GM23338 (cell line): ENCODE data around the gene CCT2. TPM values are rescaled to one million over a fixed set of nuclear protein-coding genes. Genes with fewer than 3 reads are reported as not detected.

Experiments used
- ATAC-seq: fragments of 200-7000 bp; cut with Tn5 transposase; 3 replicates; pipeline ENCODE4 v1.9.1; 2020
- DNase-seq: peaks from one replicate; pipeline ENCODE4 v3.0.0-alpha.2; 2015; ENCODE audit warnings: low spot score
- H2AFZ ChIP-seq: fragments of 200-600 bp; sonication (generic); 2 replicates; pipeline ENCODE4 v1.8.0; 2016; ENCODE audit warnings: antibody characterized with exemption, mild to moderate bottlenecking, moderate library complexity
- H3F3A ChIP-seq: fragments of 200-600 bp; sonication (generic); replicated peaks from 2 replicates; pipeline ENCODE4 v1.8.0; 2017; ENCODE audit warnings: antibody characterized with exemption, mixed run types, low read depth
- H3K27ac ChIP-seq: fragments of 200-600 bp; sonication (generic); 2 replicates; pipeline ENCODE4 v1.6.1; 2016; ENCODE audit warnings: low read depth
- H3K27me3 ChIP-seq: fragments of 200-600 bp; sonication (generic); 2 replicates; pipeline ENCODE4 v1.8.0; 2016; ENCODE audit warnings: mild to moderate bottlenecking, mixed run types, moderate library complexity; ENCODE audit not compliant: insufficient read depth
- H3K36me3 ChIP-seq: fragments of 200-600 bp; sonication (generic); 2 replicates; pipeline ENCODE4 v1.8.0; 2016; ENCODE audit warnings: mild to moderate bottlenecking; ENCODE audit not compliant: insufficient read depth
- H3K4me1 ChIP-seq: fragments of 200-600 bp; sonication (generic); 2 replicates; pipeline ENCODE4 v1.8.0; 2016; ENCODE audit warnings: mild to moderate bottlenecking, moderate library complexity; ENCODE audit not compliant: insufficient read depth
- H3K4me2 ChIP-seq: fragments of 200-600 bp; sonication (generic); 2 replicates; pipeline ENCODE4 v1.7.1; 2017; ENCODE audit warnings: mixed run types
- H3K4me3 ChIP-seq: fragments of 200-600 bp; sonication (generic); 2 replicates; pipeline ENCODE4 v1.6.1; 2016; ENCODE audit warnings: mixed run types
- H3K79me2 ChIP-seq: fragments of 200-600 bp; sonication (generic); replicated peaks from 2 replicates; pipeline ENCODE4 v1.8.0; 2017; ENCODE audit warnings: mild to moderate bottlenecking; ENCODE audit not compliant: insufficient read depth
- H3K9me2 ChIP-seq: fragments of 200-600 bp; sonication (generic); 2 replicates; pipeline ENCODE4 v1.8.0; 2017; ENCODE audit not compliant: insufficient read depth
- H4K20me1 ChIP-seq: fragments of 200-600 bp; sonication (generic); replicated peaks from 2 replicates; pipeline ENCODE4 v1.8.0; 2017; ENCODE audit warnings: mild to moderate bottlenecking; ENCODE audit not compliant: insufficient read depth
- H3K27ac Mint-ChIP-seq: 2 replicates; pipeline ENCODE4 v1.8.0; 2020; ENCODE audit warnings: inconsistent platforms, mild to moderate bottlenecking, moderate library complexity, mixed read lengths
- H3K27me3 Mint-ChIP-seq: 3 replicates; pipeline ENCODE4 v1.8.0; 2022; ENCODE audit warnings: low read depth, mild to moderate bottlenecking, moderate library complexity, mixed read lengths, inconsistent platforms; ENCODE audit not compliant: insufficient read depth, poor library complexity
- H3K36me3 Mint-ChIP-seq: 3 replicates; pipeline ENCODE4 v1.8.0; 2021; ENCODE audit warnings: low read depth, mild to moderate bottlenecking, inconsistent platforms, moderate library complexity, mixed read lengths
- H3K4me1 Mint-ChIP-seq: 3 replicates; pipeline ENCODE4 v1.8.0; 2020; ENCODE audit warnings: mild to moderate bottlenecking, inconsistent platforms, mixed read lengths
- H3K4me3 Mint-ChIP-seq: 3 replicates; pipeline ENCODE4 v1.8.0; 2021; ENCODE audit warnings: moderate library complexity, mild to moderate bottlenecking, inconsistent platforms, mixed read lengths
- H3K9me3 Mint-ChIP-seq: 3 replicates; pipeline ENCODE4 v1.8.0; 2020; ENCODE audit warnings: moderate library complexity, mild to moderate bottlenecking, inconsistent platforms, mixed read lengths
- CREB1 ChIP-seq: fragments of 250-450 bp; sonication (Bioruptor Pico); IDR thresholded peaks from 2 replicates; pipeline ENCODE4 v1.5.0; 2020; ENCODE audit warnings: low read depth, mild to moderate bottlenecking, moderate library complexity
- EZH2 ChIP-seq: fragments of 200-600 bp; sonication (generic); IDR thresholded peaks from one replicate; pipeline ENCODE4 v1.8.0; 2017; ENCODE audit warnings: antibody characterized with exemption, mild to moderate bottlenecking, low read depth; ENCODE audit not compliant: unreplicated experiment
- EZH2phosphoT487 ChIP-seq: fragments of 200-600 bp; sonication (generic); IDR thresholded peaks from one replicate; pipeline ENCODE4 v1.8.1; 2018; ENCODE audit warnings: antibody characterized with exemption; ENCODE audit not compliant: unreplicated experiment
- JUNB ChIP-seq: IDR thresholded peaks from one replicate; pipeline ENCODE4 v1.6.1; 2016; ENCODE audit warnings: antibody characterized with exemption; ENCODE audit not compliant: unreplicated experiment
- NANOG ChIP-seq: IDR thresholded peaks from 2 replicates; pipeline ENCODE4 v1.6.1; 2016; ENCODE audit warnings: antibody characterized with exemption, borderline replicate concordance
- POLR2AphosphoS5 ChIP-seq: IDR thresholded peaks from 2 replicates; pipeline ENCODE4 v1.6.1; 2016; ENCODE audit warnings: antibody characterized with exemption, low read depth
- STAT1 ChIP-seq: IDR thresholded peaks from one replicate; pipeline ENCODE4 v1.6.1; 2016; ENCODE audit warnings: antibody characterized with exemption; ENCODE audit not compliant: unreplicated experiment
- ZNF462 ChIP-seq: fragments of 250-450 bp; sonication (Bioruptor Pico); IDR thresholded peaks from 2 replicates; pipeline ENCODE4 v1.5.0; 2020; ENCODE audit warnings: mild to moderate bottlenecking, moderate library complexity
- polyA plus RNA-seq: library from polyadenylated mRNA; unstranded; fragments of >200 nt; fragmentation: Nextera tagmentation; extraction: Ambion mirVana; gene quantifications from 2 replicates; pipeline ENCODE4 v1.2.1, GENCODE V29; 2016
- total RNA-seq: library from RNA; depleted of rRNA; stranded (reverse); fragments of >200 nt; shearing (Covaris generic); gene quantifications from 2 replicates; pipeline ENCODE4 v1.2.3, GENCODE V29; 2014

The CCT2 gene
- total and polyA plus RNA-seq, 2 experiments from 2014 or later: 434 to 778 TPM

GRCh38 chr12:69595689-69596088 lies 10.4 kb downstream of the CCT2 start (continued):
- TF ChIP-seq ZNF462 (CRISPR knock-in tag): no peak
- no peak for TF ChIP-seq EZH2phosphoT487
- TF ChIP-seq POLR2AphosphoS5: no peak

- H3K4me3 Mint-ChIP-seq: no peak overlapping the region
- Histone ChIP-seq H3K4me2 (no peak overlapping the region), H3K79me2 (peaks cover 8% of the 10 kb centered on the region; the same call in 1 of the 2 replicates), H3K4me1 (no peaks in the 10 kb centered on the region), H3K27me3 (no peaks in the 10 kb centered on the region), H3F3A (peaks cover 13% of the 10 kb centered on the region), H3K27ac (no peak overlapping the region), H4K20me1 (peaks cover 33% of the 10 kb centered on the region), H3K9me2 (no peaks in the 10 kb centered on the region), H2AFZ (no peak overlapping the region), H3K4me3 (no peak overlapping the region), H3K36me3 (peaks cover 84% of the 10 kb centered on the region)
- peaks cover 1% of the 10 kb centered on the region; the same call in 1 of the 3 replicates for H3K9me3 Mint-ChIP-seq
- peaks cover 3% of the 10 kb centered on the region for H3K27me3 Mint-ChIP-seq
- H3K27ac Mint-ChIP-seq: no peak overlapping the region
- ATAC-seq (no peak), DNase-seq (no peak)
- no peaks in the 10 kb centered on the region for H3K4me1 Mint-ChIP-seq
- peaks cover 98% of the 10 kb centered on the region for H3K36me3 Mint-ChIP-seq
- no peak for TF ChIP-seq JUNB
- no peak for TF ChIP-seq EZH2
- no peak for TF ChIP-seq STAT1
- TF ChIP-seq NANOG: no peak
- no peak for TF ChIP-seq EZH2phosphoT487
- TF ChIP-seq CREB1 (CRISPR knock-in tag): no peak
- TF ChIP-seq ZNF462 (CRISPR knock-in tag): no peak
Observed at GRCh38 chr12:69598174-69598753, 13.0 kb downstream of the CCT2 start.
